Ishikawa (cell line): ENCODE measurements around the gene THOC5.

Experiments used
- CEBPB ChIP-seq: IDR thresholded peaks from 2 replicates; pipeline ENCODE4 v1.6.1; 2012
- CREB1 ChIP-seq: IDR thresholded peaks from 2 replicates; pipeline ENCODE4 v1.6.1; 2012; ENCODE audit warnings: low read depth
- EGR1 ChIP-seq: IDR thresholded peaks from 2 replicates; pipeline ENCODE4 v1.6.1; 2012
- EP300 ChIP-seq: IDR thresholded peaks from 2 replicates; pipeline ENCODE4 v1.6.1; 2012; ENCODE audit warnings: borderline replicate concordance
- FOXM1 ChIP-seq: IDR thresholded peaks from 2 replicates; pipeline ENCODE4 v1.6.1; 2012; ENCODE audit warnings: low read depth, borderline replicate concordance
- MAX ChIP-seq: IDR thresholded peaks from 2 replicates; pipeline ENCODE4 v1.6.1; 2012
- NFIC ChIP-seq: IDR thresholded peaks from 2 replicates; pipeline ENCODE4 v1.6.1; 2012
- RAD21 ChIP-seq: IDR thresholded peaks from 2 replicates; pipeline ENCODE4 v1.6.1; 2012; ENCODE audit warnings: low read depth
- TAF1 ChIP-seq: IDR thresholded peaks from 2 replicates; pipeline ENCODE4 v1.6.1; 2012; ENCODE audit warnings: low read depth, mild to moderate bottlenecking
- TCF12 ChIP-seq: IDR thresholded peaks from 2 replicates; pipeline ENCODE4 v1.6.1; 2012; ENCODE audit warnings: low read depth
- TEAD4 ChIP-seq: IDR thresholded peaks from 2 replicates; pipeline ENCODE4 v1.6.1; 2012
- USF1 ChIP-seq: IDR thresholded peaks from 2 replicates; pipeline ENCODE4 v1.6.1; 2012
- YY1 ChIP-seq: IDR thresholded peaks from 2 replicates; pipeline ENCODE4 v1.6.1; 2012; ENCODE audit warnings: low read depth
- ZBTB7A ChIP-seq: IDR thresholded peaks from 2 replicates; pipeline ENCODE4 v1.6.1; 2012; ENCODE audit warnings: low read depth
- TF ChIP-seq, protein P1 (sequence below): IDR thresholded peaks from 2 replicates; pipeline ENCODE4 v1.6.1; 2012; ENCODE audit warnings: low read depth, mild to moderate bottlenecking

THOC5 gene

DNA sequence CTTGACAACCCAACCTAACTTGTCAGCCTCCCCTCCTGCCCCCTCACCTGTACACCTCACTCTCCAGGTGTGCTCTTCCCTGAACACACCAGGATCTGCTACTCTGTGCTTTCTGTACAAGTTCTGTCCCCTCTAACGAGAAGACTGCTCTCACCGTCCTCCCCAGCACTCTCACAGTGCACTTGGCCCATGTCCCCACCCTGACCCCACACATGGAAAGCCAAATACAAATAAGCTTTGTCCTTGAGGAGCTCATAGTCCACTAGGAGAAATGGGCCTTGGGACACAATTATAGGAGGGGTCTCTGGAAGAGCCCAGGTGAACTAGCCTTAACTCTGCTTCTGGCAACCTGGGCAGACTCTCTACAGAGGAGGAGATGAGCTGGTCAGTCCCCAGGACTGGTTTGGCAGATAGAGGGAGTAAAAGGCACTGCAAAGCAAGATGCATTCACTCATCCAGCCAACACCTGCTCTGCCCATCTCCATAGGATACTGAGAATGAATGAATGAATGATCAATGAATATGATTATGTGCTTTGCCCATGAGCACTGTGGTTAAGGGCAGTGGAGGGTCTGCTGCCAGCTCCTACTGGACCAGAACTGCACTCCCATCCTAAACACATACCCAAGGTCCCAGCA is 17.5 kb upstream of the THOC5 start:
- no peak for TF ChIP-seq CREB1
- TF ChIP-seq MAX, result no peak
- TF ChIP-seq TCF12, result no peak
- TF ChIP-seq, protein P1, sequence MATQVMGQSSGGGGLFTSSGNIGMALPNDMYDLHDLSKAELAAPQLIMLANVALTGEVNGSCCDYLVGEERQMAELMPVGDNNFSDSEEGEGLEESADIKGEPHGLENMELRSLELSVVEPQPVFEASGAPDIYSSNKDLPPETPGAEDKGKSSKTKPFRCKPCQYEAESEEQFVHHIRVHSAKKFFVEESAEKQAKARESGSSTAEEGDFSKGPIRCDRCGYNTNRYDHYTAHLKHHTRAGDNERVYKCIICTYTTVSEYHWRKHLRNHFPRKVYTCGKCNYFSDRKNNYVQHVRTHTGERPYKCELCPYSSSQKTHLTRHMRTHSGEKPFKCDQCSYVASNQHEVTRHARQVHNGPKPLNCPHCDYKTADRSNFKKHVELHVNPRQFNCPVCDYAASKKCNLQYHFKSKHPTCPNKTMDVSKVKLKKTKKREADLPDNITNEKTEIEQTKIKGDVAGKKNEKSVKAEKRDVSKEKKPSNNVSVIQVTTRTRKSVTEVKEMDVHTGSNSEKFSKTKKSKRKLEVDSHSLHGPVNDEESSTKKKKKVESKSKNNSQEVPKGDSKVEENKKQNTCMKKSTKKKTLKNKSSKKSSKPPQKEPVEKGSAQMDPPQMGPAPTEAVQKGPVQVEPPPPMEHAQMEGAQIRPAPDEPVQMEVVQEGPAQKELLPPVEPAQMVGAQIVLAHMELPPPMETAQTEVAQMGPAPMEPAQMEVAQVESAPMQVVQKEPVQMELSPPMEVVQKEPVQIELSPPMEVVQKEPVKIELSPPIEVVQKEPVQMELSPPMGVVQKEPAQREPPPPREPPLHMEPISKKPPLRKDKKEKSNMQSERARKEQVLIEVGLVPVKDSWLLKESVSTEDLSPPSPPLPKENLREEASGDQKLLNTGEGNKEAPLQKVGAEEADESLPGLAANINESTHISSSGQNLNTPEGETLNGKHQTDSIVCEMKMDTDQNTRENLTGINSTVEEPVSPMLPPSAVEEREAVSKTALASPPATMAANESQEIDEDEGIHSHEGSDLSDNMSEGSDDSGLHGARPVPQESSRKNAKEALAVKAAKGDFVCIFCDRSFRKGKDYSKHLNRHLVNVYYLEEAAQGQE, result no peak
- no peak for TF ChIP-seq TAF1
- TF ChIP-seq NFIC, result no peak
- TF ChIP-seq EGR1, result no peak
- TF ChIP-seq USF1, result no peak
- TF ChIP-seq TEAD4, result no peak
- no peak for TF ChIP-seq CEBPB
- TF ChIP-seq FOXM1, result no peak
- no peak for TF ChIP-seq EP300
- no peak for TF ChIP-seq ZBTB7A
- no peak for TF ChIP-seq YY1
- TF ChIP-seq RAD21, result no peak

GRCh38 chr22:29570456-29570855 is 16.9 kb upstream of the THOC5 start:
- no peak for TF ChIP-seq FOXM1
- TF ChIP-seq ZBTB7A, result no peak
- no peak for TF ChIP-seq TEAD4
- no peak for TF ChIP-seq NFIC
- no peak for TF ChIP-seq TCF12
- no peak for TF ChIP-seq MAX
- no peak for TF ChIP-seq RAD21
- no peak for TF ChIP-seq EGR1

GRCh38 chr22:29569011-29569678 is 15.6 kb upstream of the THOC5 start:
- TF ChIP-seq TEAD4 (no peak), USF1 (no peak), CREB1 (no peak), NFIC (no peak), EP300 (no peak), TCF12 (no peak), MAX (no peak), CEBPB (no peak), TAF1 (no peak), ZBTB7A (no peak), YY1 (no peak), RAD21 (no peak), FOXM1 (no peak)
- TF ChIP-seq, protein P1, result no peak

- TF ChIP-seq RAD21, result no peak
- no peak for TF ChIP-seq EGR1
- no peak for TF ChIP-seq TEAD4
- no peak for TF ChIP-seq CEBPB
- TF ChIP-seq, protein P1, result no peak
Measured at GRCh38 chr22:29567338-29567737, 13.8 kb upstream of the THOC5 start.
